Measurements from ENCODE around the gene FAM222A. TPM values are rescaled to one million over a fixed set of nuclear protein-coding genes. Genes with fewer than 3 reads are reported as not detected.

The FAM222A gene
- total RNA-seq, 1 experiment from 2014 or later = 1.6 TPM

DNA sequence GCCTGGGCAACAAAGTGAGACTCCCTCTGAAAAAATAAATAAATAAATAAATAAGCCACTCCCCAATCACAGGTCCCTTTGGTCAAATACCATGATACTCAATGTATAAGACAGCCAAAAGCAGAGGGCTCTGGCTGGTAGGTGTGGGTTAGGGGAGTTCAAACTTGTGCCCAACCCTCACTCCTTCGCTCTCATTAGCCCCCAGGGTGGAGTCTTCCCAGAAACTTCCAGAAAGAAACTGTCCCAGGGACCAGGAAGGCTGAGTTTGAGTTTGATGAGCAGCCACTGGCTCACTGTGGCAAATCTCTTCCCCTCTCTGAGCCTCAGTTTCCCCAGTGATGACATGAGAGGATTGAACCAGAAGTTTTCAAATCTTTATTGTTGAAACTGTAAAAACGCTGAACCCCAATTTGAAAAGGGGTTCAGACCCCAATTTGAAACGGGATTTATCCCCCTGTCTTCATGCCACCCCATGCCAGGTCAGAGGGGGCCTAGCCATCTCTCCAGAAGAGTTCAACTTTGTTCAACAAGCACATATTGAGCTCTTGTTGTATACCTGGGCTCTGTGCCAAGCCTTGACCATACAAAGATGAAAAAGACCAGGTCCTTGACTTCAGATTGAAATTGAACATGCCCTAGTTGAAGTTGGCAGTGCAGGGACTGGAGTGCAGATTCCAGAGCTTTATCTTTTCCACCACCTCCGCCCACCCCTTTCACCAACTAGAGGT lies 9.1 kb upstream of the FAM222A start:
- DNase-seq (ENCODE audit: low spot score) (no peak), ATAC-seq (no peak)
- peaks cover 7% of the 10 kb centered on the region for H3K4me1 Mint-ChIP-seq
- no peaks in the 10 kb centered on the region for H3K27me3 Mint-ChIP-seq (ENCODE audit: low read depth)
- no peak overlapping the region for H3K27ac Mint-ChIP-seq
- CTCF ChIA-PET = interaction anchor here (0.7 kb wide), 1 partner anchor 59 kb away, joined by 3 read pairs; no protein-coding TSS in a partner anchor
- H3K9me3 Mint-ChIP-seq = no peaks in the 10 kb centered on the region
- H3K4me3 Mint-ChIP-seq = no peak overlapping the region
- POLR2A ChIA-PET = interaction anchor here (0.6 kb wide), 1 partner anchor 11 kb away, joined by 3 read pairs; no protein-coding TSS in a partner anchor
- no peaks in the 10 kb centered on the region for H3K36me3 Mint-ChIP-seq
- no peak for TF ChIP-seq SMAD4 (CRISPR knock-in tag; IDR thresholded peaks at IDR 0.05)
- no peak for TF ChIP-seq JAZF1 (CRISPR knock-in tag; IDR thresholded peaks at IDR 0.05)
- TF ChIP-seq AR (CRISPR knock-in tag; IDR thresholded peaks at IDR 0.05) = no peak
- TF ChIP-seq PREB (CRISPR knock-in tag; IDR thresholded peaks at IDR 0.05; ENCODE audit: borderline replicate concordance) = no peak
- TF ChIP-seq ZNF138 (CRISPR knock-in tag; conservative IDR thresholded peaks at IDR 0.05) = no peak
- TF ChIP-seq, protein P1, sequence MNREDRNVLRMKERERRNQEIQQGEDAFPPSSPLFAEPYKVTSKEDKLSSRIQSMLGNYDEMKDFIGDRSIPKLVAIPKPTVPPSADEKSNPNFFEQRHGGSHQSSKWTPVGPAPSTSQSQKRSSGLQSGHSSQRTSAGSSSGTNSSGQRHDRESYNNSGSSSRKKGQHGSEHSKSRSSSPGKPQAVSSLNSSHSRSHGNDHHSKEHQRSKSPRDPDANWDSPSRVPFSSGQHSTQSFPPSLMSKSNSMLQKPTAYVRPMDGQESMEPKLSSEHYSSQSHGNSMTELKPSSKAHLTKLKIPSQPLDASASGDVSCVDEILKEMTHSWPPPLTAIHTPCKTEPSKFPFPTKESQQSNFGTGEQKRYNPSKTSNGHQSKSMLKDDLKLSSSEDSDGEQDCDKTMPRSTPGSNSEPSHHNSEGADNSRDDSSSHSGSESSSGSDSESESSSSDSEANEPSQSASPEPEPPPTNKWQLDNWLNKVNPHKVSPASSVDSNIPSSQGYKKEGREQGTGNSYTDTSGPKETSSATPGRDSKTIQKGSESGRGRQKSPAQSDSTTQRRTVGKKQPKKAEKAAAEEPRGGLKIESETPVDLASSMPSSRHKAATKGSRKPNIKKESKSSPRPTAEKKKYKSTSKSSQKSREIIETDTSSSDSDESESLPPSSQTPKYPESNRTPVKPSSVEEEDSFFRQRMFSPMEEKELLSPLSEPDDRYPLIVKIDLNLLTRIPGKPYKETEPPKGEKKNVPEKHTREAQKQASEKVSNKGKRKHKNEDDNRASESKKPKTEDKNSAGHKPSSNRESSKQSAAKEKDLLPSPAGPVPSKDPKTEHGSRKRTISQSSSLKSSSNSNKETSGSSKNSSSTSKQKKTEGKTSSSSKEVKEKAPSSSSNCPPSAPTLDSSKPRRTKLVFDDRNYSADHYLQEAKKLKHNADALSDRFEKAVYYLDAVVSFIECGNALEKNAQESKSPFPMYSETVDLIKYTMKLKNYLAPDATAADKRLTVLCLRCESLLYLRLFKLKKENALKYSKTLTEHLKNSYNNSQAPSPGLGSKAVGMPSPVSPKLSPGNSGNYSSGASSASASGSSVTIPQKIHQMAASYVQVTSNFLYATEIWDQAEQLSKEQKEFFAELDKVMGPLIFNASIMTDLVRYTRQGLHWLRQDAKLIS (CRISPR knock-in tag; IDR thresholded peaks at IDR 0.05; ENCODE audit: borderline replicate concordance) = no peak
- no peak for TF ChIP-seq ZNF425 (CRISPR knock-in tag; conservative IDR thresholded peaks at IDR 0.05)
- TF ChIP-seq OVOL2 (CRISPR knock-in tag; IDR thresholded peaks at IDR 0.05; ENCODE audit: borderline replicate concordance) = no peak
- TF ChIP-seq NR3C1 (CRISPR knock-in tag; conservative IDR thresholded peaks at IDR 0.05; ENCODE audit: low read depth) = no peak
- TF ChIP-seq ZNF317 (CRISPR knock-in tag; IDR thresholded peaks at IDR 0.05; ENCODE audit: borderline replicate concordance, low read depth) = no peak
- TF ChIP-seq, protein P2, sequence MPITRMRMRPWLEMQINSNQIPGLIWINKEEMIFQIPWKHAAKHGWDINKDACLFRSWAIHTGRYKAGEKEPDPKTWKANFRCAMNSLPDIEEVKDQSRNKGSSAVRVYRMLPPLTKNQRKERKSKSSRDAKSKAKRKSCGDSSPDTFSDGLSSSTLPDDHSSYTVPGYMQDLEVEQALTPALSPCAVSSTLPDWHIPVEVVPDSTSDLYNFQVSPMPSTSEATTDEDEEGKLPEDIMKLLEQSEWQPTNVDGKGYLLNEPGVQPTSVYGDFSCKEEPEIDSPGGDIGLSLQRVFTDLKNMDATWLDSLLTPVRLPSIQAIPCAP (CRISPR knock-in tag; IDR thresholded peaks at IDR 0.05) = no peak
- TF ChIP-seq ZBTB21 (CRISPR knock-in tag; IDR thresholded peaks at IDR 0.05; ENCODE audit: borderline replicate concordance) = no peak
- no peak for TF ChIP-seq TEAD4 (CRISPR knock-in tag; IDR thresholded peaks at IDR 0.05)
- no peak for TF ChIP-seq SMAD3 (CRISPR knock-in tag; IDR thresholded peaks at IDR 0.05; ENCODE audit: borderline replicate concordance)
- no peak for TF ChIP-seq FOXP1 (CRISPR knock-in tag; IDR thresholded peaks at IDR 0.05; ENCODE audit: borderline replicate concordance)
- no peak for TF ChIP-seq NFYB (CRISPR knock-in tag; conservative IDR thresholded peaks at IDR 0.05; ENCODE audit: low read depth)
- TF ChIP-seq TP53 (CRISPR knock-in tag; IDR thresholded peaks at IDR 0.05) = no peak

Data from WTC11 (cell line).